Measurements from ENCODE around the gene THBS2. TPM values are rescaled to one million over a fixed set of nuclear protein-coding genes. Genes with fewer than 3 reads are reported as not detected.
"Not testable (repeated sequence)": the region's sequence is repeated elsewhere in the genome, so short reads cannot be mapped to it uniquely, and the experiment has no call there.

THBS2 gene
- total RNA-seq, 3 donors from 2014 or later (not counting 1 experiment from before 2014, with no cell fraction given): not detected

- H3K36me3 ChIP-seq (ENCODE audit: control insufficient read depth, insufficient read depth, low read length): no peaks in the 10 kb centered on the region
- Mint-ChIP-seq H3K4me1 (no peaks in the 10 kb centered on the region), H3K9me3 (no peaks in the 10 kb centered on the region), H3K27ac (no peak overlapping the region), H3K27me3 (ENCODE audit: low read depth in 2 of 2) (peaks cover 29 to 55% of the 10 kb centered on the region in 2 donors), H3K4me3 (no peak overlapping the region), H3K36me3 (no peaks in the 10 kb centered on the region)
- TF ChIP-seq CTCF (IDR thresholded peaks at IDR 0.05): no peak
- WGBS (ENCODE audit: insufficient coverage): 96% methylated on average over 3 of the region's 4 CpGs
- DNase-seq (no peak), ATAC-seq (no peak)
- H3K4me3 ChIP-seq (ENCODE audit: low read length): no peak overlapping the region
- no peaks in the 10 kb centered on the region for H3K9me3 ChIP-seq (ENCODE audit: control insufficient read depth, insufficient read depth, low read length)
- H3K4me1 ChIP-seq (ENCODE audit: control insufficient read depth, insufficient read depth, low read length): no peaks in the 10 kb centered on the region
- no peaks in the 10 kb centered on the region for H3K27me3 ChIP-seq (ENCODE audit: control insufficient read depth, insufficient read depth, low read length)
- intact Hi-C loops (cut with micrococcal nuclease): no loop called here
- no peak overlapping the region for H3K27ac ChIP-seq (ENCODE audit: low read length)
These were observed 47.3 kb upstream of the THBS2 start for GRCh38 chr6:169300916-169301315.

- intact Hi-C loops (cut with micrococcal nuclease); H3K9me3 Mint-ChIP-seq; ATAC-seq; H3K4me3 ChIP-seq (ENCODE audit: low read length); H3K4me1 ChIP-seq (ENCODE audit: control insufficient read depth, insufficient read depth, low read length); H3K4me3 Mint-ChIP-seq; H3K4me1 Mint-ChIP-seq; H3K36me3 Mint-ChIP-seq; H3K36me3 ChIP-seq (ENCODE audit: control insufficient read depth, insufficient read depth, low read length); H3K27me3 ChIP-seq (ENCODE audit: control insufficient read depth, insufficient read depth, low read length); DNase-seq; H3K9me3 ChIP-seq (ENCODE audit: control insufficient read depth, insufficient read depth, low read length); H3K27ac Mint-ChIP-seq; H3K27ac ChIP-seq (ENCODE audit: low read length): not testable (repeated sequence)
- peaks cover 21 to 48% of the 10 kb centered on the region in 2 donors for H3K27me3 Mint-ChIP-seq (ENCODE audit: low read depth in 2 of 2)
- WGBS (ENCODE audit: insufficient coverage): no CpG with 5 or more reads among the region's 1 CpG
These were observed 45.0 kb upstream of the THBS2 start for GRCh38 chr6:169298626-169299025.

- H3K4me1 ChIP-seq (ENCODE audit: control insufficient read depth, insufficient read depth, low read length): no peaks in the 10 kb centered on the region
- no peak overlapping the region for H3K27ac ChIP-seq (ENCODE audit: low read length)
- no peak for ATAC-seq
- intact Hi-C loops (cut with micrococcal nuclease): no loop called here
- TF ChIP-seq CTCF (IDR thresholded peaks at IDR 0.05): no peak
- no peaks in the 10 kb centered on the region for H3K9me3 Mint-ChIP-seq
- H3K4me3 Mint-ChIP-seq: no peak overlapping the region
- no peak overlapping the region for H3K4me3 ChIP-seq (ENCODE audit: low read length)
- no peaks in the 10 kb centered on the region for H3K36me3 Mint-ChIP-seq
- peaks cover 10 to 30% of the 10 kb centered on the region in 2 donors for H3K27me3 Mint-ChIP-seq (ENCODE audit: low read depth in 2 of 2)
- H3K27ac Mint-ChIP-seq: no peak overlapping the region
- no peaks in the 10 kb centered on the region for H3K36me3 ChIP-seq (ENCODE audit: control insufficient read depth, insufficient read depth, low read length)
- H3K27me3 ChIP-seq (ENCODE audit: control insufficient read depth, insufficient read depth, low read length): no peaks in the 10 kb centered on the region
- DNase-seq: no peak
- no peaks in the 10 kb centered on the region for H3K9me3 ChIP-seq (ENCODE audit: control insufficient read depth, insufficient read depth, low read length)
- H3K4me1 Mint-ChIP-seq: no peaks in the 10 kb centered on the region
- WGBS (ENCODE audit: insufficient coverage): 78% methylated on average over 6 of the region's 6 CpGs
These were observed 43.0 kb upstream of the THBS2 start for GRCh38 chr6:169296622-169297021.

- Mint-ChIP-seq H3K4me3 (no peak overlapping the region), H3K27me3 (ENCODE audit: low read depth in 2 of 2) (peaks cover 10 to 30% of the 10 kb centered on the region in 2 donors), H3K27ac (no peak overlapping the region), H3K36me3 (no peaks in the 10 kb centered on the region), H3K9me3 (no peaks in the 10 kb centered on the region), H3K4me1 (no peaks in the 10 kb centered on the region)
- intact Hi-C loops (cut with micrococcal nuclease): no loop called here
- 100% methylated on average over 1 of the region's 1 CpG for WGBS (ENCODE audit: insufficient coverage)
- no peaks in the 10 kb centered on the region for H3K36me3 ChIP-seq (ENCODE audit: control insufficient read depth, insufficient read depth, low read length)
- H3K27ac ChIP-seq (ENCODE audit: low read length): no peak overlapping the region
- ATAC-seq (no peak), DNase-seq (no peak)
- no peak overlapping the region for H3K4me3 ChIP-seq (ENCODE audit: low read length)
- H3K4me1 ChIP-seq (ENCODE audit: control insufficient read depth, insufficient read depth, low read length): no peaks in the 10 kb centered on the region
- TF ChIP-seq CTCF (IDR thresholded peaks at IDR 0.05): no peak
- no peaks in the 10 kb centered on the region for H3K27me3 ChIP-seq (ENCODE audit: control insufficient read depth, insufficient read depth, low read length)
- H3K9me3 ChIP-seq (ENCODE audit: control insufficient read depth, insufficient read depth, low read length): no peaks in the 10 kb centered on the region
These were observed 42.5 kb upstream of the THBS2 start for GRCh38 chr6:169296170-169296569.

All from natural killer cell (primary cell).